Suprapubic skin (tissue), 3 donors: ENCODE data around the gene SLF2.

ENCODE experiments used
- EP300 ChIP-seq: sonication (generic); formaldehyde crosslinking; IDR thresholded peaks from one replicate; pipeline ENCODE4 v1.6.1; 2017; ENCODE audit warnings: antibody characterized with exemption
- TF ChIP-seq, protein P1 (sequence below), 2 donors: fragments of 200-600 bp in 1 of 2; fragments of 450-650 bp in 1 of 2; sonication (generic) in 1 of 2; IDR thresholded peaks; one replicate each; pipeline ENCODE4 v1.5.1; 2016 to 2019; ENCODE audit warnings: antibody characterized with exemption in 2 of 2, mild to moderate bottlenecking in 1 of 2, moderate library complexity in 1 of 2

DNA sequence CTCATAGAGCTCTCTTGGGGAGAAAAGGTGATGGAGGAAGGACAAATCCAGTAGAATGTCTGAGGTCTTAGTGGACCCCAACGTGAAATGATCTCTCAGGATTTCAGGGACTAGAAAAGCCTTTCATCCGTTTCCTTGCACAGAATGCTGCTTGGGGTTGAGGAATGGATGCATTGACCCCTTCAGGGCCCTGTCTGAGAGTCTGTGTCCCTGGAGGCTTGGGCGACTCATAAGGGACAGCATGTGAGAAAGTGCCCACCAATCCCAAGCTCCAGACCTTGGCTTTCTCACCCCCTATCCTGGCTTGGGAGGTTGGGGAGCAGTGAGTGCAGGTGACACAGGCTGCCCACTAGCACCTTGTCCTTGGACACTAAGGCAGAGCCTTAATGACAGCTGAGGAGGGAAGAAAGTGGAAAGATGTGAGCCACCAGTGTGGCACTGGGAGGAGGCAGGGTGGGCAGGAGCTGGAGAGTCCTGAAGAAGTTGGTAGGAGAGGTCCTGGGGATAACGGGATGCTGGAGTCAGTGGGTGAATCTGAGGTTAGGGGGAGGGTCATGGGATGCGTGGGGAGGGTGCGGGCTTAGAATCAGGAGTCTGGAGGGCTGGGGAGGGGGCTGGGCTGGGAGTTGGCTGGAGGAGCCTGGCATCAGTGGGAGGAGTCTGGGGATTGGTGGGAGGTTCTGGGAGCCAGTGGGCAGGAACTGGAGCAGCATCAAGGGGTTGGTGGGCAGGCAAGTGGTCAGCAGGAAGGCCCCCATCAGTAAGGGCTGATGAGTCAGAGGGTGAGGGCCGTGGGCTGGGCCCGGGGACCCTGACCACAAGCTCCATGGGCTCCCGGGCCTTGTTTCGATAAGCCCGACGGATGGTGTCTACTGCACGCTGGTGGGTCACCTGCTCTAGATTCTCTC lies 95.4 kb downstream of the SLF2 start:
- TF ChIP-seq, protein P1, sequence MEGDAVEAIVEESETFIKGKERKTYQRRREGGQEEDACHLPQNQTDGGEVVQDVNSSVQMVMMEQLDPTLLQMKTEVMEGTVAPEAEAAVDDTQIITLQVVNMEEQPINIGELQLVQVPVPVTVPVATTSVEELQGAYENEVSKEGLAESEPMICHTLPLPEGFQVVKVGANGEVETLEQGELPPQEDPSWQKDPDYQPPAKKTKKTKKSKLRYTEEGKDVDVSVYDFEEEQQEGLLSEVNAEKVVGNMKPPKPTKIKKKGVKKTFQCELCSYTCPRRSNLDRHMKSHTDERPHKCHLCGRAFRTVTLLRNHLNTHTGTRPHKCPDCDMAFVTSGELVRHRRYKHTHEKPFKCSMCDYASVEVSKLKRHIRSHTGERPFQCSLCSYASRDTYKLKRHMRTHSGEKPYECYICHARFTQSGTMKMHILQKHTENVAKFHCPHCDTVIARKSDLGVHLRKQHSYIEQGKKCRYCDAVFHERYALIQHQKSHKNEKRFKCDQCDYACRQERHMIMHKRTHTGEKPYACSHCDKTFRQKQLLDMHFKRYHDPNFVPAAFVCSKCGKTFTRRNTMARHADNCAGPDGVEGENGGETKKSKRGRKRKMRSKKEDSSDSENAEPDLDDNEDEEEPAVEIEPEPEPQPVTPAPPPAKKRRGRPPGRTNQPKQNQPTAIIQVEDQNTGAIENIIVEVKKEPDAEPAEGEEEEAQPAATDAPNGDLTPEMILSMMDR (IDR thresholded peaks at IDR 0.05), result no peak
- TF ChIP-seq EP300, result no peak
